IMR-90 (cell line): Measurements from ENCODE around the gene TRNT1.

Experiments
- CTCF ChIP-seq: conservative IDR thresholded peaks from 2 replicates; pipeline ENCODE4 v1.5.1; 2012; ENCODE audit warnings: mild to moderate bottlenecking, low read depth, low read length, improper control_type of control experiment
- ELK1 ChIP-seq: fragments of 150-350 bp; IDR thresholded peaks from 2 replicates; pipeline ENCODE4 v1.6.1; 2016; ENCODE audit warnings: low read depth, mild to moderate bottlenecking, low read length, moderate library complexity, borderline replicate concordance
- MAFK ChIP-seq: IDR thresholded peaks from 2 replicates; pipeline ENCODE4 v1.6.1; 2012; ENCODE audit warnings: low read depth, low read length, improper control_type of control experiment
- POLR2A ChIP-seq: IDR thresholded peaks from 2 replicates; pipeline ENCODE4 v1.6.1; 2012; ENCODE audit warnings: mild to moderate bottlenecking, low read depth, low read length

GRCh38 chr3:3109407-3110298 lies 17.1 kb upstream of the TRNT1 start:
- TF ChIP-seq POLR2A, result no peak
- TF ChIP-seq MAFK, result no peak
- TF ChIP-seq CTCF, result no peak
- TF ChIP-seq ELK1, result no peak
